Activated naive CD8-positive, alpha-beta T cell treated with anti-CD3 and anti-CD28 coated beads for 36 hours (primary cell): ENCODE data around the gene ZNF839. TPM values are rescaled to one million over a fixed set of nuclear protein-coding genes. Genes with fewer than 3 reads are reported as not detected.
"Not testable (repeated sequence)": the region's sequence is repeated elsewhere in the genome, so short reads cannot be mapped to it uniquely, and the experiment has no call there.

Experiments
- DNase-seq: peaks from one replicate; pipeline ENCODE4 v3.0.0; 2021
- H3K27ac Mint-ChIP-seq: one replicate; pipeline ENCODE4 v1.8.0; 2022; ENCODE audit warnings: mild to moderate bottlenecking, moderate library complexity, mixed read lengths
- H3K27me3 Mint-ChIP-seq: one replicate; pipeline ENCODE4 v1.8.0; 2022; ENCODE audit warnings: mild to moderate bottlenecking, mixed read lengths
- H3K36me3 Mint-ChIP-seq: one replicate; pipeline ENCODE4 v1.8.0; 2021; ENCODE audit warnings: mild to moderate bottlenecking, mixed read lengths
- H3K4me1 Mint-ChIP-seq: one replicate; pipeline ENCODE4 v1.8.0; 2021; ENCODE audit warnings: mixed read lengths
- H3K4me3 Mint-ChIP-seq: one replicate; pipeline ENCODE4 v1.8.0; 2022; ENCODE audit warnings: mild to moderate bottlenecking, moderate library complexity, mixed read lengths
- H3K9me3 Mint-ChIP-seq: one replicate; pipeline ENCODE4 v1.8.0; 2022; ENCODE audit warnings: mixed read lengths
- total RNA-seq, 2 experiments: library from RNA; stranded (reverse); gene quantifications; one replicate each; pipeline ENCODE4 v1.2.3, GENCODE V29; 2021

Gene ZNF839
- total RNA-seq, 2 experiments from 2014 or later = 12.9 TPM

GRCh38 chr14:102346645-102347044, 27.1 kb downstream of the ZNF839 start:
- H3K27ac Mint-ChIP-seq = no peak overlapping the region

DNA sequence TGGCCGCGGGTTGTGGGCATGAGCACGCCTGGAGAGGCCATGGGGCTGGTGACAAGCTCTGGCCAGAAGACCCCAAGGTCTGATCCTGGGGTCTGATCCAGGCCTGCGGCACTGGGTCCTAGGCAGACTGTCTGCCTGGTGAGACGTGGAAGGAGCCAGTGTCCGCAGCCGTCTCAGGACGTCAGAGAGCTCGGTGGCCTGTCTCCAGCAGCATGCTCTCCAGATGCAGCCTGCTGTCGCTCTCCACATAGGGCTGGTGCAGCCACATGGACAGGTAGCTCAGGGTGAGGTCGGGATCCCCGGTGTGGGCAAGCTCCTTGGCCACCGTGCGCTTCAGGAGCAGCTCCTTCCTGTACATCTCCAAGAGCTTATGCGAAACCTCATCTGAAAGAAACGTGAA, 28.8 kb downstream of the ZNF839 start:
- Mint-ChIP-seq H3K36me3 (peaks cover 18% of the 10 kb centered on the region), H3K9me3 (no peaks in the 10 kb centered on the region), H3K4me1 (peaks cover 2% of the 10 kb centered on the region), H3K27ac (no peak overlapping the region), H3K4me3 (no peak overlapping the region), H3K27me3 (no peaks in the 10 kb centered on the region)
- no peak for DNase-seq

More at GRCh38 chr14:102346645-102347044, 27.1 kb downstream of the ZNF839 start:
- H3K27me3 Mint-ChIP-seq = no peaks in the 10 kb centered on the region
- no peak overlapping the region for H3K4me3 Mint-ChIP-seq
- H3K4me1 Mint-ChIP-seq = no peaks in the 10 kb centered on the region
- H3K36me3 Mint-ChIP-seq = peaks cover 22% of the 10 kb centered on the region
- no peaks in the 10 kb centered on the region for H3K9me3 Mint-ChIP-seq
- DNase-seq = no peak

DNA sequence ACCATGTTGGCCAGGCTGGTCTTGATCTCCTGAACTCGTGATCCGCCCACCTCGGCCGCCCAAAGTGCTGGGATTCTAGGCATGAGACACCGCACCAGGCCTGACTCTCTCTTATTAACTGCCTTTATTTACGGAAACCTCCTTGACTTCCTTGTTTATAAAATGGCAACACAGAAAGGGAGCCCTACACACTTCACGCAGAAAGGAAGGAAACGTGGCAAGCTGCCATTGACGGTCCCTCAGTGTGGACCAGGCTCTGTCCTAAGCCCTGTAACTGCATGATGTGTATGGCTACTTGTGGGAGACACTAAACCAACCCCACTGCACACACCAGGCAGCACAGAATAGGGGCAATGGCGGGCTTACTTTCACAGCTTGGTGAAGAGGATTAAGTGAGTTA, 31.5 kb downstream of the ZNF839 start:
- Mint-ChIP-seq H3K27ac (no peak overlapping the region), H3K4me3 (no peak overlapping the region), H3K9me3 (no peaks in the 10 kb centered on the region), H3K27me3 (no peaks in the 10 kb centered on the region), H3K4me1 (peaks cover 5% of the 10 kb centered on the region), H3K36me3 (peaks cover 24% of the 10 kb centered on the region)
- no peak for DNase-seq

DNA sequence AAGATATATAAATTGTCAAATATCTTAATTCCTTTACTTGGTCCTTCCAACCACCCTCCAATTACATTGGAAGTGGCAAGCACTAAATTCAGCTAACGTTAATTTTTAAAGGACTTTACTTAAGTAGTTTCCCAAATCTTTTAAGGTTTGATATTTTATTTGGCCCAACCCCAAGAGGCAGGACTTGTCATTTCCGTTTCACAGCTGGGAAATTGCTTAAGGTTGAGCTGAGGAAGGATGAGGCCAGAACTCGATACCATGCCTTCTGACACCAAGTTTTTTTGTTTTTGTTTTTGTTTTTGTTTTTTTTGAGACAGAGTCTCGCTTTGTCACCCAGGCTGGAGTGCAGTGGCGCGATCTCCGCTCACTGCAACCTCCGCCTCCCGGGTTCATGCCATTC, 32.0 kb downstream of the ZNF839 start:
- not testable (repeated sequence) for H3K9me3 Mint-ChIP-seq, H3K4me3 Mint-ChIP-seq, H3K4me1 Mint-ChIP-seq, H3K27me3 Mint-ChIP-seq, H3K27ac Mint-ChIP-seq, DNase-seq
- peaks cover 24% of the 10 kb centered on the region for H3K36me3 Mint-ChIP-seq

- Mint-ChIP-seq H3K27ac (no peak overlapping the region), H3K36me3 (peaks cover 23% of the 10 kb centered on the region), H3K27me3 (no peaks in the 10 kb centered on the region), H3K4me3 (no peak overlapping the region), H3K9me3 (no peaks in the 10 kb centered on the region), H3K4me1 (peaks cover 7% of the 10 kb centered on the region)
- no peak for DNase-seq
These were observed 32.7 kb downstream of the ZNF839 start for GRCh38 chr14:102352213-102352612.

DNA sequence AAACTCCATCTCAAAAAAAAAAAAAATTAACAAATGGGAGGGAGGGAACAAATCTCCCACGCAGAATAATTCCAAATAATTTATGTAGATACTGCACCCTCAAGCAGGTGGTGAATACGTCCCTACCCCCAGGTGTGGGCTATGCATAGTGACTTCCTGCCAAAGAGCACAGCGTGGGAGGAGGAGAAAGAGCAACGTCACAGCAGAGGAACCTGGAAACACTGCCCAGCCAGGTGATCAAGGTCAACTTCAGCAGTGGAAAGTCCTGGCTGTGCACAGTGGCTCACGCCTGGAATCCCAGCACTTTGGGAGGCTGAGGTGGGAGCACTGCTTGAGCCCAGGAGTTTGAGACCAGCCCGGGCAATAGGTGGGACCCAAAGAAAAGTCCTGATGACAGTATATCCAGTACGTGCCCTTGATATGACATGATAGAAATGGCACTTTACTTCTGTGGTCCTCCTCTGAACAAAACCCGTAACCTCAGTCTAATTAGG, 33.6 kb downstream of the ZNF839 start:
- Mint-ChIP-seq H3K27ac (no peak overlapping the region), H3K4me1 (peaks cover 10% of the 10 kb centered on the region), H3K27me3 (no peaks in the 10 kb centered on the region), H3K4me3 (no peak overlapping the region), H3K9me3 (no peaks in the 10 kb centered on the region), H3K36me3 (peaks cover 28% of the 10 kb centered on the region)
- no peak for DNase-seq

- DNase-seq = no peak
- Mint-ChIP-seq H3K4me1 (peaks cover 23% of the 10 kb centered on the region), H3K4me3 (no peak overlapping the region), H3K27ac (no peak overlapping the region), H3K27me3 (no peaks in the 10 kb centered on the region), H3K9me3 (no peaks in the 10 kb centered on the region), H3K36me3 (peaks cover 29% of the 10 kb centered on the region)
These were observed 36.7 kb downstream of the ZNF839 start for GRCh38 chr14:102356280-102356679.

DNA sequence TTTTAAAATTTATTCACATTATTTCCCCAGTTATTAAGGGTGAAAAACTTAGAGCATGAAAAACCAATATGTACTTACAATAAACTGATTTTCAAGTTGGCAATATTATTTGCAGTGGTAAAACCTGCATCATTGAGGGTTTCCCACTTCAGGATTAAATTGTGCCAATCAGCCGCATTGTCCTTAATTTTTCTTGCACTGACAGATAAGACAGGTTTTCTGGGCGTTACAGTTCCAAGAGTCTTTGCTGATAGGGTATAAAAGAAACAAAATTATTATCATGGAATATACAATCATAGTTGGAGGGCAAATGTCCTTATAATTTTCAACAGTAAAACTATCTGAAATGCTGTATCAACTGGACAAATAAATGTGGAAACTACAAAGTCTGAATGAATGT, 39.8 kb downstream of the ZNF839 start:
- H3K4me1 Mint-ChIP-seq = peaks cover 31% of the 10 kb centered on the region
- DNase-seq = no peak
- no peaks in the 10 kb centered on the region for H3K27me3 Mint-ChIP-seq
- peaks cover 25% of the 10 kb centered on the region for H3K36me3 Mint-ChIP-seq
- H3K9me3 Mint-ChIP-seq = no peaks in the 10 kb centered on the region
- no peak overlapping the region for H3K4me3 Mint-ChIP-seq
- no peak overlapping the region for H3K27ac Mint-ChIP-seq

DNA sequence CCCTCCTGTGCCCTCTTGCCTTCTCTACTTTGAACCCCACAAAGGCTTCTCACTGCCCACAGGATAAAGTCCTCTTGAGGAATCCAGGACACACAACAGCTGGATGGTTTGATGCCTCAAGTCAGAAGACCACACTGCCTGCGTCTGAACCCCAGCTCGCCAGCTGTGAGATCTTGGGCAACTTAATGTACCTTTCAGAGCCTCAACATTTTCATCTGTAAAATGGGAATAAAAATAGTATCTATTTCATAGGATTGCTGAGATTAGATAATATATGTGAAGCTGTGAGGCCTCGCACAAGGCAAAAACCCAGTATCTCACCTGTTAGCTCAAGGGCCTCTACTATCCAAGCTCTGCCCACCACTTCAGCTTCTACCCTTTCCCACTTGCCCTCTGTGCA, 40.8 kb downstream of the ZNF839 start:
- Mint-ChIP-seq H3K36me3 (peaks cover 17% of the 10 kb centered on the region), H3K4me3 (no peak overlapping the region), H3K4me1 (peaks cover 31% of the 10 kb centered on the region), H3K27ac (peak overlapping the region; percentile 47), H3K9me3 (no peaks in the 10 kb centered on the region), H3K27me3 (no peaks in the 10 kb centered on the region)
- no peak for DNase-seq

DNA sequence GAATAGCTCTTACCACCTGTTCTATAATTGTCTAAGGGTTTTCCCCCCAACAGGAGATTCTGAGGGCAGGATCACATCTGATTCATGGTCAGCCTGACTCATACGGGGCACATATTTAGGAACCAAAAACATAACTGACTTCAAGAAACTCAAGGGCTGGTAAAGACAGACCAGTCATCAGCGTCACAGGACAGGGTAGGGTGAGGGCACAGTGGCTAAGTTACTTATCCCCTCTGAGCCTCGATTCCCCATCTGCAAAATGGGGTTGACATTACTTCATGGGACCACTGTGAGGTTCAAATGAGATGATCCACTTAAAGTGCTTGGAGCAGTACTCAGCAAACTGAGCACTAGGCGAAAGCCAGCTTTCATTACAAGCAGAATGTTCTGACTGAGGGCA, 42.5 kb downstream of the ZNF839 start:
- DNase-seq = peak; percentile 65
- Mint-ChIP-seq H3K27ac (peak overlapping the region; percentile 96), H3K4me1 (peaks cover 28% of the 10 kb centered on the region), H3K27me3 (no peaks in the 10 kb centered on the region), H3K9me3 (no peaks in the 10 kb centered on the region), H3K36me3 (peaks cover 14% of the 10 kb centered on the region), H3K4me3 (peak overlapping the region; percentile 90)

DNA sequence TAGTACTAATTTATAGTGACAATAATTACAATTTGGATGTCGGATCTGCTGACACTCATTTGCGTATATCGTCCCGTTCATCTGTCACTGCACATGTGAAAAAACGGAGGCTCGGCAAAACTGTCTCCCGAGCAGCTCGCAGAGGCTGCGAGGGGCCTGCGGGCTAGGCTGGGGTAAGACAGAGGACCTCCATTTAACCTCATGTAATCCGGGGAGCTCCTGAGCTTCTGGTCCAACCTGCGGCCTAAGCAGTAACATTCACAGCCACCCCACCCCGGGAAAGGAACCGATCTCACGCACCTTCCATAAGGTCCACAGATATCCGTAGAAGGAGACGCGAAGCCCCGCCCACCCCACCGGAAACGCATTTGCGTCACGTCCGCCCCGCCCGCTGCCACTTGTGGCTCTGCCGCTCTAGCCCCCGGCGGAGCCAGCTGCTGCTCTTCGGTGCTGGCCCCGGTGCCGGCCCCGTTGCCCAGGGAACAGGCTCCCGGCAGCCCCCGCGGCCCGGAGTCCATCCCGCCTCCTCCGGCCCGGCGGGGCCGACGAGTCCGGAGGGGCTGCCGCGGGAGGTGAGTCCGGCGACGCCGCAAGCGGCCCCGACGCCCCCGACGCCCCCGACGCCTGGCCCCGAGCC, 43.1 kb downstream of the ZNF839 start, which contains the start of the genes CINP and TECPR2:
Gene CINP (minus strand): TSS at position 346 of the 637 bp plus-strand sequence. CDS start 39 bp downstream, at position 307.
Gene TECPR2 (plus strand): TSS at position 397 of the 637 bp plus-strand sequence. CDS start 13,781 bp downstream, outside the sequence.
- H3K4me1 Mint-ChIP-seq = peaks cover 32% of the 10 kb centered on the region
- H3K9me3 Mint-ChIP-seq = no peaks in the 10 kb centered on the region
- DNase-seq = peak; percentile 95
- H3K27ac Mint-ChIP-seq = peak within 1 kb of the TSS; percentile 96
- H3K27me3 Mint-ChIP-seq = no peaks in the 10 kb centered on the region
- H3K36me3 Mint-ChIP-seq = peaks cover 14% of the 10 kb centered on the region
- peak within 1 kb of the TSS; percentile 90 for H3K4me3 Mint-ChIP-seq

- Mint-ChIP-seq H3K4me1 (peaks cover 35% of the 10 kb centered on the region), H3K4me3 (no peak overlapping the region), H3K27ac (peak overlapping the region; percentile 80), H3K36me3 (peaks cover 8% of the 10 kb centered on the region), H3K27me3 (no peaks in the 10 kb centered on the region), H3K9me3 (no peaks in the 10 kb centered on the region)
- DNase-seq = peak; percentile 41
These were observed 43.8 kb downstream of the ZNF839 start for GRCh38 chr14:102363182-102363943.

DNA sequence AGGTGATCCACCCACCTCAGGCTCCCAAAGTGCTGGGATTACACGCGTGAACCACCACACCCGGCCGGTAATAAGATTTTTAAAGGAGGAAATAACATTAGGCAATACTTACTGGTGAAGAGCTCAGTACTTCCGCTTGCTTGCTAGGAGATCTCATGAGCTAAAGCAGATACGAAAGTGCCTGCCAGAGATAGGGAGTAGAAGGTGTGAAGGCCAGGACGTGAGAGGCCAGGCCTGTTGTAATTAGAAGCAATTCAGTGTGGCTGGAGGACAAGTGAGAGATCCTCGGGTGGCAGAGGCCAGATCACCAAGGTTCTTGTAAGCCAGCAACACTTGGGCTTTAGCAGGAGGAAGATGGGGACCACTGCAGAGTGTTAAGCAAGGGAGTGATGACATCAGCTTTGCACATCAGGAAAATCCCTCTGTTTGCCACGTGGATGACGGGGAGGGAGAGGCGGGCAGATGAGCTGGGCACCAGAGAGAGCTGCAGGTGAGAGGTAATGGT, 50.8 kb downstream of the ZNF839 start:
- Mint-ChIP-seq H3K4me3 (no peak overlapping the region), H3K36me3 (no peaks in the 10 kb centered on the region), H3K27ac (no peak overlapping the region), H3K9me3 (no peaks in the 10 kb centered on the region), H3K27me3 (no peaks in the 10 kb centered on the region), H3K4me1 (peaks cover 35% of the 10 kb centered on the region)
- no peak for DNase-seq

- Mint-ChIP-seq H3K27me3 (no peaks in the 10 kb centered on the region), H3K4me1 (peaks cover 44% of the 10 kb centered on the region), H3K4me3 (no peak overlapping the region), H3K27ac (no peak overlapping the region), H3K36me3 (no peaks in the 10 kb centered on the region), H3K9me3 (no peaks in the 10 kb centered on the region)
- no peak for DNase-seq
These were observed 51.8 kb downstream of the ZNF839 start for GRCh38 chr14:102371361-102371760.

- Mint-ChIP-seq H3K9me3 (no peaks in the 10 kb centered on the region), H3K4me3 (no peak overlapping the region), H3K4me1 (peaks cover 37% of the 10 kb centered on the region), H3K27ac (no peak overlapping the region), H3K36me3 (no peaks in the 10 kb centered on the region), H3K27me3 (no peaks in the 10 kb centered on the region)
- no peak for DNase-seq
These were observed 53.6 kb downstream of the ZNF839 start for GRCh38 chr14:102373110-102373509.
